H9 (cell line): ENCODE measurements around the gene C1QTNF1. TPM values are rescaled to one million over a fixed set of nuclear protein-coding genes. Genes with fewer than 3 reads are reported as not detected.

Experiments used
- DNase-seq: peaks from one replicate; pipeline ENCODE4 v3.0.0-alpha.2; 2017
- H2AFZ ChIP-seq: one replicate; pipeline ENCODE4 v1.6.1; 2013; ENCODE audit warnings: mild to moderate bottlenecking, low read length, control low read depth, moderate library complexity
- H2AK5ac ChIP-seq: 2 replicates; pipeline ENCODE4 v1.6.1; 2013; ENCODE audit warnings: low read length, control low read depth, mixed read lengths; ENCODE audit not compliant: insufficient read length
- H2BK120ac ChIP-seq: one replicate; pipeline ENCODE4 v1.6.1; 2013; ENCODE audit warnings: low read depth, mild to moderate bottlenecking, low read length, control low read depth, inconsistent platforms; ENCODE audit not compliant: poor library complexity, severe bottlenecking
- H2BK12ac ChIP-seq: 2 replicates; pipeline ENCODE4 v1.6.1; 2013; ENCODE audit warnings: low read length, control low read depth, mixed read lengths, low read depth; ENCODE audit not compliant: insufficient read length
- H2BK15ac ChIP-seq: 2 replicates; pipeline ENCODE4 v1.6.1; 2013; ENCODE audit warnings: low read depth, low read length, control low read depth
- H2BK20ac ChIP-seq: one replicate; pipeline ENCODE4 v1.6.1; 2013; ENCODE audit warnings: low read depth, mild to moderate bottlenecking, low read length, control low read depth, inconsistent platforms; ENCODE audit not compliant: poor library complexity, severe bottlenecking
- H2BK5ac ChIP-seq: 2 replicates; pipeline ENCODE4 v1.6.1; 2013; ENCODE audit warnings: low read length, control low read depth, mixed read lengths; ENCODE audit not compliant: insufficient read length
- H3K14ac ChIP-seq: 2 replicates; pipeline ENCODE4 v1.6.1; 2013; ENCODE audit warnings: low read length, control low read depth; ENCODE audit not compliant: insufficient read depth
- H3K18ac ChIP-seq: 2 replicates; pipeline ENCODE4 v1.6.1; 2013; ENCODE audit warnings: low read depth, mild to moderate bottlenecking, mixed read lengths, low read length, control low read depth; ENCODE audit not compliant: insufficient read length
- H3K23ac ChIP-seq: 2 replicates; pipeline ENCODE4 v1.6.1; 2013; ENCODE audit warnings: low read length, control low read depth, mixed read lengths, low read depth; ENCODE audit not compliant: insufficient read length
- H3K23me2 ChIP-seq: 2 replicates; pipeline ENCODE4 v1.6.1; 2013; ENCODE audit warnings: low read depth, mild to moderate bottlenecking, mixed read lengths, low read length, control low read depth; ENCODE audit not compliant: insufficient read length, poor library complexity, severe bottlenecking
- H3K27ac ChIP-seq: 2 replicates; pipeline ENCODE4 v1.5.1; 2013; ENCODE audit warnings: low read length, control low read depth, mixed read lengths, low read depth; ENCODE audit not compliant: insufficient read length
- H3K27me3 ChIP-seq: 2 replicates; pipeline ENCODE4 v1.6.1; 2013; ENCODE audit warnings: low read length, control low read depth, inconsistent platforms; ENCODE audit not compliant: insufficient read depth
- H3K4ac ChIP-seq: 2 replicates; pipeline ENCODE4 v1.6.1; 2013; ENCODE audit warnings: low read depth, mild to moderate bottlenecking, control low read depth, inconsistent platforms, low read length, moderate library complexity
- H3K4me1 ChIP-seq: 2 replicates; pipeline ENCODE4 v1.6.1; 2013; ENCODE audit warnings: low read length, control low read depth, inconsistent platforms; ENCODE audit not compliant: insufficient read depth
- H3K4me2 ChIP-seq: 2 replicates; pipeline ENCODE4 v1.6.1; 2013; ENCODE audit warnings: low read length, control low read depth, mixed read lengths; ENCODE audit not compliant: insufficient read length, insufficient read depth
- H3K56ac ChIP-seq: 2 replicates; pipeline ENCODE4 v1.6.1; 2013; ENCODE audit warnings: low read depth, mild to moderate bottlenecking, mixed read lengths, low read length, control low read depth; ENCODE audit not compliant: insufficient read length
- H3K79me1 ChIP-seq: 2 replicates; pipeline ENCODE4 v1.6.1; 2013; ENCODE audit warnings: low read depth, mild to moderate bottlenecking, moderate library complexity, low read length, control low read depth, inconsistent platforms; ENCODE audit not compliant: insufficient read depth, poor library complexity, severe bottlenecking
- H3K79me2 ChIP-seq: 2 replicates; pipeline ENCODE4 v1.6.1; 2013; ENCODE audit warnings: low read length, control low read depth, inconsistent platforms; ENCODE audit not compliant: insufficient read depth
- H3K9ac ChIP-seq: 2 replicates; pipeline ENCODE4 v1.6.1; 2013; ENCODE audit warnings: low read length, control low read depth, mixed read lengths; ENCODE audit not compliant: insufficient read length; ENCODE audit errors: extremely low read depth
- H3K9me3 ChIP-seq: one replicate; pipeline ENCODE4 v1.6.1; 2013; ENCODE audit warnings: low read depth, low read length, inconsistent platforms; ENCODE audit not compliant: control insufficient read depth
- H3T11ph ChIP-seq: one replicate; pipeline ENCODE4 v1.6.1; 2013; ENCODE audit warnings: mild to moderate bottlenecking, low read length, control low read depth, inconsistent platforms
- H4K20me1 ChIP-seq: one replicate; pipeline ENCODE4 v1.6.1; 2013; ENCODE audit not compliant: control insufficient read depth, insufficient read length, insufficient read depth
- H4K5ac ChIP-seq: 2 replicates; pipeline ENCODE4 v1.6.1; 2013; ENCODE audit warnings: low read depth, mild to moderate bottlenecking, mixed read lengths, low read length, control low read depth; ENCODE audit not compliant: insufficient read length
- H4K8ac ChIP-seq: replicated peaks from 2 replicates; pipeline ENCODE4 v1.6.1; 2013; ENCODE audit warnings: low read length, control low read depth, mixed read lengths, low read depth; ENCODE audit not compliant: insufficient read length
- H4K91ac ChIP-seq: 2 replicates; pipeline ENCODE4 v1.6.1; 2013; ENCODE audit warnings: low read depth, mild to moderate bottlenecking, moderate library complexity, mixed read lengths, low read length, control low read depth; ENCODE audit not compliant: insufficient read length
- H3K27ac Mint-ChIP-seq, 3 experiments: 2 replicates in 2 of 3; 3 replicates in 1 of 3; pipeline ENCODE4 v1.8.0; 2020 to 2021; ENCODE audit warnings: mixed read lengths in 3 of 3, mild to moderate bottlenecking in 1 of 3, moderate library complexity in 1 of 3
- H3K27me3 Mint-ChIP-seq: 2 replicates; pipeline ENCODE4 v1.8.0; 2021; ENCODE audit warnings: low read depth, mild to moderate bottlenecking, moderate library complexity, mixed read lengths
- H3K36me3 Mint-ChIP-seq, 3 experiments: 2 replicates in 2 of 3; 3 replicates in 1 of 3; pipeline ENCODE4 v1.8.0; 2020 to 2021; ENCODE audit warnings: low read depth in 3 of 3, mixed read lengths in 3 of 3; ENCODE audit not compliant: insufficient read depth in 1 of 3
- H3K4me1 Mint-ChIP-seq, 2 experiments: 2 replicates each; pipeline ENCODE4 v1.8.0; 2020; ENCODE audit warnings: mixed read lengths in 2 of 2
- H3K4me3 Mint-ChIP-seq, 2 experiments: 2 replicates in 1 of 2; 3 replicates in 1 of 2; pipeline ENCODE4 v1.8.0; 2020 to 2021; ENCODE audit warnings: mild to moderate bottlenecking in 2 of 2, mixed read lengths in 2 of 2, moderate library complexity in 1 of 2
- H3K9me3 Mint-ChIP-seq, 2 experiments: 2 replicates in 1 of 2; 3 replicates in 1 of 2; pipeline ENCODE4 v1.8.0; 2020; ENCODE audit warnings: mild to moderate bottlenecking in 2 of 2, mixed read lengths in 2 of 2, moderate library complexity in 1 of 2
- WGBS: extraction: QIAGEN DNeasy Blood & Tissue Kit; methylation state at CpG from one replicate; pipeline ENCODE4 v1.1.7; 2013; ENCODE audit warnings: missing lambda C conversion rate, low lambda C conversion rate, mixed read lengths; ENCODE audit not compliant: insufficient read length; ENCODE audit errors: extremely low coverage; 5-methylcytosine and 5-hydroxymethylcytosine counted together
- total RNA-seq: library from RNA; stranded (reverse); gene quantifications from 2 replicates; pipeline ENCODE4 v1.2.1, GENCODE V29; 2021
- TF ChIP-seq, protein P1 (sequence below): fragments of 200-600 bp; sonication (generic); conservative IDR thresholded peaks from 3 replicates; pipeline ENCODE4 v1.8.0; 2021; ENCODE audit warnings: antibody characterized with exemption, mild to moderate bottlenecking

Gene C1QTNF1
- total RNA-seq, 1 experiment from 2014 or later = 0.96 TPM

DNA sequence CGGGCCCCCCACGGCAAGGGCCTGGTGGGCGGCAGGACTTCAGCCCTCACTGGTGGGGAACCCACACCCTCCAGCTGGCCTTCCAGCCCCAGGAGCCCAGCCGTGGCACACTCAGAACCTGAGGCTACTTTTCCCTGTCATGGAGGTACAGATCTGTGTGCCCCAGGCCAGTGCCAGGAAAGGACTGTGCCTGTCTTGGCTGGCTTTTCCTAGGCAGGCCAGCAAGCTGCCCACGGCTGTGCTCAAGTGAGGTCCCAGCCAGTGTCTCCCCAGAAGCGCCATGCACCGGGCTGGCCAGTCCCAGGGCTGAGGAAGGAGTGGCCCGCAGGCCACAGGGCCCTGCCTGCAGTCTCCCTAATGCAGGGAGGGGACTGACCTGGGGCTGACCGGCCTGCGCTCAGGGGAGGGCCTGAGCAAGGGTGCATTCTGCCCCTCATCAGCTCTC is 67.3 kb downstream of the C1QTNF1 start:
- Mint-ChIP-seq H3K4me3 (no peak overlapping the region), H3K4me1 (peaks cover 0 to 6% of the 10 kb centered on the region in 2 experiments; a peak in 2 of 4 replicates), H3K27ac (no peak overlapping the region), H3K27me3 (no peaks in the 10 kb centered on the region), H3K9me3 (no peaks in the 10 kb centered on the region), H3K36me3 (peaks cover 0 to 5% (median 0%) of the 10 kb centered on the region in 3 experiments; a peak in 2 of 7 replicates)
- Histone ChIP-seq H2AK5ac (no peak overlapping the region), H2BK12ac (no peak overlapping the region), H3K23ac (no peak overlapping the region), H3T11ph (no peak overlapping the region), H4K5ac (no peak overlapping the region), H2BK20ac (no peak overlapping the region), H4K91ac (no peak overlapping the region), H3K4me2 (no peak overlapping the region), H3K56ac (no peak overlapping the region), H3K18ac (no peak overlapping the region), H3K79me1 (no peaks in the 10 kb centered on the region), H4K8ac (no peak overlapping the region), H3K9ac (no peak overlapping the region), H3K27me3 (no peaks in the 10 kb centered on the region), H2BK5ac (no peak overlapping the region), H3K27ac (no peak overlapping the region), H3K14ac (no peak overlapping the region), H2AFZ (no peak overlapping the region), H4K20me1 (no peaks in the 10 kb centered on the region), H3K4me1 (no peaks in the 10 kb centered on the region), H3K23me2 (no peaks in the 10 kb centered on the region), H2BK120ac (no peak overlapping the region), H3K79me2 (no peaks in the 10 kb centered on the region), H3K9me3 (no peaks in the 10 kb centered on the region), H3K4ac (no peak overlapping the region), H2BK15ac (no peak overlapping the region)
- DNase-seq = no peak
- TF ChIP-seq, protein P1, sequence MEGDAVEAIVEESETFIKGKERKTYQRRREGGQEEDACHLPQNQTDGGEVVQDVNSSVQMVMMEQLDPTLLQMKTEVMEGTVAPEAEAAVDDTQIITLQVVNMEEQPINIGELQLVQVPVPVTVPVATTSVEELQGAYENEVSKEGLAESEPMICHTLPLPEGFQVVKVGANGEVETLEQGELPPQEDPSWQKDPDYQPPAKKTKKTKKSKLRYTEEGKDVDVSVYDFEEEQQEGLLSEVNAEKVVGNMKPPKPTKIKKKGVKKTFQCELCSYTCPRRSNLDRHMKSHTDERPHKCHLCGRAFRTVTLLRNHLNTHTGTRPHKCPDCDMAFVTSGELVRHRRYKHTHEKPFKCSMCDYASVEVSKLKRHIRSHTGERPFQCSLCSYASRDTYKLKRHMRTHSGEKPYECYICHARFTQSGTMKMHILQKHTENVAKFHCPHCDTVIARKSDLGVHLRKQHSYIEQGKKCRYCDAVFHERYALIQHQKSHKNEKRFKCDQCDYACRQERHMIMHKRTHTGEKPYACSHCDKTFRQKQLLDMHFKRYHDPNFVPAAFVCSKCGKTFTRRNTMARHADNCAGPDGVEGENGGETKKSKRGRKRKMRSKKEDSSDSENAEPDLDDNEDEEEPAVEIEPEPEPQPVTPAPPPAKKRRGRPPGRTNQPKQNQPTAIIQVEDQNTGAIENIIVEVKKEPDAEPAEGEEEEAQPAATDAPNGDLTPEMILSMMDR = no peak
- WGBS = no CpG with 5 or more reads among the region's 10 CpGs
